B cell (primary cell): ENCODE data around the gene NR4A1.

Experiments used
- CTCF ChIP-seq: fragments of 200-600 bp; IDR thresholded peaks from one replicate; pipeline ENCODE4 v1.8.0; 2022; ENCODE audit warnings: antibody characterized with exemption, mild to moderate bottlenecking
- EZH2 ChIP-seq: IDR thresholded peaks from 2 replicates; pipeline ENCODE4 v1.6.1; 2012; ENCODE audit warnings: borderline replicate concordance, low read depth, mild to moderate bottlenecking, moderate library complexity, low read length; ENCODE audit not compliant: insufficient read depth, poor library complexity, severe bottlenecking

- TF ChIP-seq CTCF: no peak
- no peak for TF ChIP-seq EZH2
Measured at GRCh38 chr12:52009081-52009751, 42.0 kb upstream of the NR4A1 start.
